ENCODE measurements around the gene LEMD2. TPM values are rescaled to one million over a fixed set of nuclear protein-coding genes. Genes with fewer than 3 reads are reported as not detected.

The LEMD2 gene
- total RNA-seq, 1 experiment from 2014 or later = 91.8 TPM

DNA sequence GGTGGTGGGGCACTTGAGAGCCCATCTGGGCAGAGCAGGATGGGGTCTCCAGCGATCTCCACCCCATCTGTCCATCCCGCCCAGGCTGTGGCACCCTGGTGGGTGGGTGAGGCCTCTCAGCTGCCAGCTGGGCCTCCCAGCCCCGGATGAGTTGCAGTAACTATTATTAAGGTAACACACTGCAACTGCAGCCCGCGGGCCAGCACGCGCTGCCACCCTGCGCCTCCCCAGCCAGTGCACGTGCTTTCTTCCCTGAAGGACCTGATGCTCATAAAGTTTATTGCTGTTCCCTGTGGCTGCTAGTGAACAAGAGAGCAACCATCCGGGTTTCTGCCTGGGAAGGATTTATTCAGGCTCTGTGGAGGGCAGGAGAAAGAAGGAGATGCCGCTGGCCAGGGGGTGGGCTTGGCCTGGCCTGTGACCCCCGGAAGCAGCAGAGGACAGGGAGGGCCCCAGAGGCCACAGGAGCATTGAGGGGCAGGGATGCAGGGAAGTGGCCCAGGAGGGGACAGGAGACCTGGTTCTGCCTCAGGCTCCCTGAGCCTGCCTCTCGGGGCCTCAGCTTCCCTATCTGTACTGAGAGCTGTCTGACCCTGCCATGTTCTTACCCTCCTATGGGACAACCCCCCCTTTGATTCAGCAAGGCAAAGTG lies 43.9 kb downstream of the LEMD2 start:
- no peak overlapping the region for H3T11ph ChIP-seq (ENCODE audit: low read length)

More for the DNA sequence above, 43.9 kb downstream of the LEMD2 start:
- no peak for DNase-seq
- Histone ChIP-seq H3K18ac (ENCODE audit: insufficient read length, low read depth, low read length) (no peak overlapping the region), H3K23me2 (ENCODE audit: insufficient read length, low read depth, low read length, poor library complexity, severe bottlenecking) (no peaks in the 10 kb centered on the region), H3K23ac (ENCODE audit: insufficient read length, low read depth, low read length) (no peak overlapping the region), H2BK5ac (ENCODE audit: insufficient read length, low read length) (no peak overlapping the region), H4K8ac (replicated peaks; ENCODE audit: insufficient read length, low read depth, low read length) (no peak overlapping the region), H3K9me3 (ENCODE audit: control insufficient read depth, low read depth, low read length) (no peaks in the 10 kb centered on the region), H2AFZ (ENCODE audit: low read length) (no peak overlapping the region), H2AK5ac (ENCODE audit: insufficient read length, low read length) (no peak overlapping the region), H3K4ac (ENCODE audit: low read depth, low read length) (no peak overlapping the region), H2BK12ac (ENCODE audit: insufficient read length, low read depth, low read length) (no peak overlapping the region), H2BK20ac (ENCODE audit: low read depth, low read length, poor library complexity, severe bottlenecking) (no peak overlapping the region), H3K4me1 (ENCODE audit: insufficient read depth, low read length) (peaks cover 8% of the 10 kb centered on the region; the same call in 1 of the 2 replicates), H2BK15ac (ENCODE audit: low read depth, low read length) (no peak overlapping the region), H3K4me2 (ENCODE audit: insufficient read depth, insufficient read length, low read length) (no peak overlapping the region), H3K14ac (ENCODE audit: insufficient read depth, low read length) (no peak overlapping the region), H4K91ac (ENCODE audit: insufficient read length, low read depth, low read length) (no peak overlapping the region), H2BK120ac (ENCODE audit: low read depth, low read length, poor library complexity, severe bottlenecking) (no peak overlapping the region), H3K56ac (ENCODE audit: insufficient read length, low read depth, low read length) (no peak overlapping the region), H4K5ac (ENCODE audit: insufficient read length, low read depth, low read length) (no peak overlapping the region), H4K20me1 (ENCODE audit: control insufficient read depth, insufficient read depth, insufficient read length) (no peaks in the 10 kb centered on the region), H3K79me1 (ENCODE audit: insufficient read depth, low read depth, low read length, poor library complexity, severe bottlenecking) (no peaks in the 10 kb centered on the region), H3K9ac (ENCODE audit: extremely low read depth, insufficient read length, low read length) (no peak overlapping the region), H3K27ac (ENCODE audit: insufficient read length, low read depth, low read length) (no peak overlapping the region), H3K27me3 (ENCODE audit: insufficient read depth, low read length) (no peaks in the 10 kb centered on the region), H3K79me2 (ENCODE audit: insufficient read depth, low read length) (no peaks in the 10 kb centered on the region)
- H3K27ac Mint-ChIP-seq = no peak overlapping the region; a peak in 1 of 7 replicates
- TF ChIP-seq, protein P1, sequence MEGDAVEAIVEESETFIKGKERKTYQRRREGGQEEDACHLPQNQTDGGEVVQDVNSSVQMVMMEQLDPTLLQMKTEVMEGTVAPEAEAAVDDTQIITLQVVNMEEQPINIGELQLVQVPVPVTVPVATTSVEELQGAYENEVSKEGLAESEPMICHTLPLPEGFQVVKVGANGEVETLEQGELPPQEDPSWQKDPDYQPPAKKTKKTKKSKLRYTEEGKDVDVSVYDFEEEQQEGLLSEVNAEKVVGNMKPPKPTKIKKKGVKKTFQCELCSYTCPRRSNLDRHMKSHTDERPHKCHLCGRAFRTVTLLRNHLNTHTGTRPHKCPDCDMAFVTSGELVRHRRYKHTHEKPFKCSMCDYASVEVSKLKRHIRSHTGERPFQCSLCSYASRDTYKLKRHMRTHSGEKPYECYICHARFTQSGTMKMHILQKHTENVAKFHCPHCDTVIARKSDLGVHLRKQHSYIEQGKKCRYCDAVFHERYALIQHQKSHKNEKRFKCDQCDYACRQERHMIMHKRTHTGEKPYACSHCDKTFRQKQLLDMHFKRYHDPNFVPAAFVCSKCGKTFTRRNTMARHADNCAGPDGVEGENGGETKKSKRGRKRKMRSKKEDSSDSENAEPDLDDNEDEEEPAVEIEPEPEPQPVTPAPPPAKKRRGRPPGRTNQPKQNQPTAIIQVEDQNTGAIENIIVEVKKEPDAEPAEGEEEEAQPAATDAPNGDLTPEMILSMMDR (conservative IDR thresholded peaks at IDR 0.05) = no peak
- H3K27me3 Mint-ChIP-seq (ENCODE audit: low read depth) = peaks cover 9% of the 10 kb centered on the region
- WGBS (ENCODE audit: extremely low coverage, insufficient read length, low lambda C conversion rate) = no CpG with 5 or more reads among the region's 13 CpGs
- peaks cover 50 to 63% of the 10 kb centered on the region in 2 experiments for H3K4me1 Mint-ChIP-seq
- no peaks in the 10 kb centered on the region for H3K9me3 Mint-ChIP-seq
- H3K36me3 Mint-ChIP-seq (ENCODE audit: insufficient read depth in 1 of 3, low read depth in 3 of 3) = no peaks in the 10 kb centered on the region; a peak in 1 of 7 replicates
- no peak overlapping the region for H3K4me3 Mint-ChIP-seq
